ENCODE data around the gene TMUB1. TPM values are rescaled to one million over a fixed set of nuclear protein-coding genes. Genes with fewer than 3 reads are reported as not detected.

Gene TMUB1
- total and polyA plus RNA-seq, 9 of the 15 experiments (the other 6 are each of a cell fraction or from before 2014, with no cell fraction given) = 0.14 to 241 (median 74.1) TPM

DNA sequence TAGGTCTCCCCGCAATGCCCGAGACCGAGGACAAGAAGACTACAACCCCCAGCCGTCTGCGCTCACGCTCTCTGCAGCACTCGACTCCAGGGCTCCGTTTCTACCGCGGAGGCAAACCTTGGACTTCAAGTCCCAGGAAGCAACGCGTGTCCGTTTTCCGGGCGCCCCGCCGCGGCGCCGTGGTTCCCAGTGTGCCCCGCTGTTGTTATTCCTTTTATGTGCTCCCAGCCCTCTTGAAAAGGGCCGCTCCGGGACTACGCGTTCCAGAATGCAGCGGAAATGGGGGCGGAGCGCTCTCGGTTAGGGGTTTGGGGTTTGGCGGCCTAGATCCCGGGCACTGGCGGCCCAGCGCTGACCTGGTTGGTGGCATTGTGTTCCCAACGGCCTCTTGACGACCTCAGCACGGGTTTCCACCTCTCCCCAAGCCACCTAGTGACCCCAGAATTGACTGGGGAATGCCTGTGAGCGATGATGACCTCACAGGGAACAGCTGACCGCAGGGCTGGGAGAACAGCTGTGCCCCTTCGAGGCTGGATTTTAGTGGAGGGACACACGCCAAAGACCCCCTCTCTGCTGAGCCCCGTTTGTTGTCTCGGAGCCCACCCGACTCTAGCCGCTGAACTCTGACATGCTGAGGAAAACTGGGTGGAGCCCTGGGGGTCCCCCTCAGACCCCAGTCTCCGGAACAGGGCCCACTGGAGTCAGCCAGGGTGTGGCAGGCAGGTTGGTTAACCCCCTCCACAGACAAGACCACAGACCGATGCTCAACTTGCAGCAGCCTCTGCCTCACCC, 25.1 kb downstream of the TMUB1 start (continued):
- 0 out of 2 replicates have a peak, but pooled peaks have one; percentile 73 for TF ChIP-seq ARID3B (CRISPR knock-in tag; IDR thresholded peaks at IDR 0.05; ENCODE audit: borderline replicate concordance)
- no peak for TF ChIP-seq NR2C1 (IDR thresholded peaks at IDR 0.05)
- peak; percentile 89 for TF ChIP-seq NR2C1 (tag; IDR thresholded peaks at IDR 0.05)
- peak in 1 of 2 experiments; percentile 66; a peak in 3 of 4 replicates for TF ChIP-seq TBL1XR1 (IDR thresholded peaks at IDR 0.05; ENCODE audit: low read length in 2 of 2)
- no peak; the same call in 1 of the 2 replicates for TF ChIP-seq SREBF2 (CRISPR knock-in tag; IDR thresholded peaks at IDR 0.05)
- TF ChIP-seq NR2F6 (CRISPR knock-in tag; IDR thresholded peaks at IDR 0.05) = peak; percentile 4; the same call in 1 of the 2 replicates
- TF ChIP-seq DMBX1 (CRISPR knock-in tag; IDR thresholded peaks at IDR 0.05; ENCODE audit: borderline replicate concordance) = peak; percentile 64; the same call in 1 of the 2 replicates
- TF ChIP-seq, protein P1, sequence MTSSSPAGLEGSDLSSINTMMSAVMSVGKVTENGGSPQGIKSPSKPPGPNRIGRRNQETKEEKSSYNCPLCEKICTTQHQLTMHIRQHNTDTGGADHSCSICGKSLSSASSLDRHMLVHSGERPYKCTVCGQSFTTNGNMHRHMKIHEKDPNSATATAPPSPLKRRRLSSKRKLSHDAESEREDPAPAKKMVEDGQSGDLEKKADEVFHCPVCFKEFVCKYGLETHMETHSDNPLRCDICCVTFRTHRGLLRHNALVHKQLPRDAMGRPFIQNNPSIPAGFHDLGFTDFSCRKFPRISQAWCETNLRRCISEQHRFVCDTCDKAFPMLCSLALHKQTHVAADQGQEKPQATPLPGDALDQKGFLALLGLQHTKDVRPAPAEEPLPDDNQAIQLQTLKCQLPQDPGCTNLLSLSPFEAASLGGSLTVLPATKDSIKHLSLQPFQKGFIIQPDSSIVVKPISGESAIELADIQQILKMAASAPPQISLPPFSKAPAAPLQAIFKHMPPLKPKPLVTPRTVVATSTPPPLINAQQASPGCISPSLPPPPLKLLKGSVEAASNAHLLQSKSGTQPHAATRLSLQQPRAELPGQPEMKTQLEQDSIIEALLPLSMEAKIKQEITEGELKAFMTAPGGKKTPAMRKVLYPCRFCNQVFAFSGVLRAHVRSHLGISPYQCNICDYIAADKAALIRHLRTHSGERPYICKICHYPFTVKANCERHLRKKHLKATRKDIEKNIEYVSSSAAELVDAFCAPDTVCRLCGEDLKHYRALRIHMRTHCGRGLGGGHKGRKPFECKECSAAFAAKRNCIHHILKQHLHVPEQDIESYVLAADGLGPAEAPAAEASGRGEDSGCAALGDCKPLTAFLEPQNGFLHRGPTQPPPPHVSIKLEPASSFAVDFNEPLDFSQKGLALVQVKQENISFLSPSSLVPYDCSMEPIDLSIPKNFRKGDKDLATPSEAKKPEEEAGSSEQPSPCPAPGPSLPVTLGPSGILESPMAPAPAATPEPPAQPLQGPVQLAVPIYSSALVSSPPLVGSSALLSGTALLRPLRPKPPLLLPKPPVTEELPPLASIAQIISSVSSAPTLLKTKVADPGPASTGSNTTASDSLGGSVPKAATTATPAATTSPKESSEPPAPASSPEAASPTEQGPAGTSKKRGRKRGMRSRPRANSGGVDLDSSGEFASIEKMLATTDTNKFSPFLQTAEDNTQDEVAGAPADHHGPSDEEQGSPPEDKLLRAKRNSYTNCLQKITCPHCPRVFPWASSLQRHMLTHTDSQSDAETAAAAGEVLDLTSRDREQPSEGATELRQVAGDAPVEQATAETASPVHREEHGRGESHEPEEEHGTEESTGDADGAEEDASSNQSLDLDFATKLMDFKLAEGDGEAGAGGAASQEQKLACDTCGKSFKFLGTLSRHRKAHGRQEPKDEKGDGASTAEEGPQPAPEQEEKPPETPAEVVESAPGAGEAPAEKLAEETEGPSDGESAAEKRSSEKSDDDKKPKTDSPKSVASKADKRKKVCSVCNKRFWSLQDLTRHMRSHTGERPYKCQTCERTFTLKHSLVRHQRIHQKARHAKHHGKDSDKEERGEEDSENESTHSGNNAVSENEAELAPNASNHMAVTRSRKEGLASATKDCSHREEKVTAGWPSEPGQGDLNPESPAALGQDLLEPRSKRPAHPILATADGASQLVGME (CRISPR knock-in tag; IDR thresholded peaks at IDR 0.05) = 0 out of 2 replicates have a peak, but pooled peaks have one; percentile 35
- peak; percentile 45 for TF ChIP-seq LEF1 (IDR thresholded peaks at IDR 0.05)
- peak; percentile 82 for TF ChIP-seq HDAC2 (IDR thresholded peaks at IDR 0.05)
- TF ChIP-seq CTCFL (IDR thresholded peaks at IDR 0.05; ENCODE audit: borderline replicate concordance, insufficient read depth, low read depth, low read length, poor library complexity, severe bottlenecking) = peak; percentile 57
- no peak for TF ChIP-seq MED1 (CRISPR knock-in tag; IDR thresholded peaks at IDR 0.05; ENCODE audit: borderline replicate concordance)
- no peak for TF ChIP-seq PHF21A (IDR thresholded peaks at IDR 0.05; ENCODE audit: borderline replicate concordance, low read depth)
- no peak for TF ChIP-seq ZNF316 (IDR thresholded peaks at IDR 0.05)
- TF ChIP-seq FOXK1 (CRISPR knock-in tag; IDR thresholded peaks at IDR 0.05; ENCODE audit: borderline replicate concordance) = peak; percentile 88; the same call in 1 of the 2 replicates

All from K562 (cell line).